Lung (tissue), 16 donors: Measurements from ENCODE around the gene CAPN9. TPM values are rescaled to one million over a fixed set of nuclear protein-coding genes. Genes with fewer than 3 reads are reported as not detected.
"Not testable (repeated sequence)": the region's sequence is repeated elsewhere in the genome, so short reads cannot be mapped to it uniquely, and the experiment has no call there.

Experiments used
- ATAC-seq: fragments of 200-7000 bp; cut with Tn5 transposase; one replicate; pipeline ENCODE4 v1.9.1; 2020; ENCODE audit warnings: moderate number of reproducible peaks; ENCODE audit not compliant: insufficient read depth, low FRiP score
- DNase-seq, 3 donors: peaks; one replicate each; pipeline ENCODE4 v3.0.0-alpha.2; 2013 to 2017
- H3K27ac ChIP-seq, 2 donors: one replicate each; pipeline ENCODE4 v1.5.1; 2013; ENCODE audit warnings: mild to moderate bottlenecking in 2 of 2, moderate library complexity in 2 of 2, control low read depth in 1 of 2, inconsistent platforms in 1 of 2, low read depth in 1 of 2, low read length in 1 of 2
- H3K27me3 ChIP-seq, 3 donors: one replicate each; pipeline ENCODE4 v1.5.1; 2013; ENCODE audit warnings: low read length in 2 of 3; ENCODE audit not compliant: control insufficient read depth in 3 of 3, insufficient read depth in 3 of 3
- H3K36me3 ChIP-seq, 4 donors: one replicate each; pipeline ENCODE4 v1.5.1; 2013; ENCODE audit warnings: low read length in 4 of 4, mild to moderate bottlenecking in 1 of 4, moderate library complexity in 1 of 4; ENCODE audit not compliant: control insufficient read depth in 4 of 4, insufficient read depth in 4 of 4
- H3K4me1 ChIP-seq, 5 donors: one replicate each; pipeline ENCODE4 v1.5.1; 2013; ENCODE audit warnings: low read length in 5 of 5, mild to moderate bottlenecking in 2 of 5, moderate library complexity in 1 of 5; ENCODE audit not compliant: control insufficient read depth in 5 of 5, insufficient read depth in 5 of 5
- H3K4me3 ChIP-seq: one replicate; pipeline ENCODE4 v1.5.1; 2013; ENCODE audit warnings: mild to moderate bottlenecking, control low read depth, moderate library complexity
- H3K9ac ChIP-seq, 2 donors: one replicate each; pipeline ENCODE4 v1.5.1; 2013; ENCODE audit warnings: low read length in 2 of 2, control low read depth in 1 of 2; ENCODE audit not compliant: insufficient read depth in 1 of 2
- H3K9me3 ChIP-seq, 4 donors: one replicate each; pipeline ENCODE4 v1.5.1; 2013; ENCODE audit warnings: low read length in 3 of 4, mild to moderate bottlenecking in 1 of 4, moderate library complexity in 1 of 4; ENCODE audit not compliant: control insufficient read depth in 4 of 4, insufficient read depth in 3 of 4
- CTCF ChIP-seq: IDR thresholded peaks from 2 replicates; pipeline ENCODE4 v1.5.1; 2012; ENCODE audit warnings: mild to moderate bottlenecking; ENCODE audit errors: control extremely low read depth, extremely low read depth
- WGBS, 2 donors: extraction: QIAGEN DNeasy Blood & Tissue Kit; methylation state at CpG; one replicate each; pipeline ENCODE4 v1.1.7; 2013; 5-methylcytosine and 5-hydroxymethylcytosine counted together
- long read RNA-seq, 5 donors: transcript quantifications; one replicate each; lab custom pipeline, GENCODE V29; 2026
- polyA plus RNA-seq, 2 donors: library from polyadenylated mRNA; stranded (reverse); fragments of 200-250 nt; gene quantifications; one replicate each; pipeline ENCODE4 v1.2.1, GENCODE V29; 2013
- total RNA-seq, 2 donors: library from RNA; depleted of rRNA in 1 of 2; stranded (reverse); fragments of >200 nt in 1 of 2; gene quantifications; one replicate each; pipeline ENCODE4 v1.2.1, GENCODE V29; 2014 to 2021
- donor health status: control.
- donor health status: control.
- donor health status: Bipolar disorder and iron deficiency.
- donor health status: healthy.
- donor health status: DM: yes; HTN: yes; CAD: no.

CAPN9 gene
- total RNA-seq (10 to 100 TPM in 1 of 2 donors, 1 to 10 TPM in 1; 9.3 to 13.2 TPM), polyA plus RNA-seq (1 to 10 TPM; 2.2 to 5.9 TPM)
- long read RNA-seq, donor 1, partial matches to known transcripts = 17 of 47 reads
- long read RNA-seq, donor 1, other reads (novel, unspliced or antisense) = 30 of 47 reads
- long read RNA-seq, donor 2 = 0 reads
- long read RNA-seq, donor 3, partial matches to known transcripts = 0 of 1 reads
- long read RNA-seq, donor 3, other reads (novel, unspliced or antisense) = 0 of 1 reads
- long read RNA-seq, donor 4 = 0 reads
- long read RNA-seq, donor 5 = 0 reads

DNA sequence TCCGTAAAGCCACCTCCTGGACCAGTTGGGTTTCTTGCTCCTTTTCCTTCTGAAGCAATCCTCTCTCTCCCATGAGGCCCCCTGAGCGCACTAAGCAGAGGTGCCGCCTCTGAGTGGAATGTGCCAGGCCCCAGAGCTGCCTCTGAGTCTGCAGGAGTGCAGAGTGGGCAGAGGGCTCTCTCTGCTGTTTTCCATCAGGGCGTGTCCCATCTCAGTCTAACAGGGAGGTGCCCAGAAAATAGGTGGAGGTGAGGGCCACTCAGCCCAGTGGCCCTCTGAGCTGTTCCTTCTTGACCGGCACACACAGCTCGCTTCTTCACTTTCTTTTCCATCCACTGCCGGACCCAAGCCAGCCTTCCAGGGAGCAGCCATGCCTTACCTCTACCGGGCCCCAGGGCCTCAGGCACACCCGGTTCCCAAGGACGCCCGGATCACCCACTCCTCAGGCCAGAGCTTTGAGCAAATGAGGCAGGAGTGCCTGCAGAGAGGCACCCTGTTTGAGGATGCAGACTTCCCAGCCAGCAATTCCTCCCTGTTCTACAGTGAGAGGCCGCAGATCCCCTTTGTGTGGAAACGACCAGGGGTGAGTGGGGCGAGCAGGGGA lies at the start of gene CAPN9:
CAPN9 (plus strand) TSS at position 262 of the 604 bp plus-strand sequence; CDS start at position 371, 109 bp downstream.
- no peak within 1 kb of the TSS for H3K9ac ChIP-seq
- no peak within 1 kb of the TSS for H3K4me3 ChIP-seq
- WGBS, 2 donors = 60 to 76% methylated on average over 14 of the region's 14 CpGs
- no peaks in the 10 kb centered on the region for H3K36me3 ChIP-seq
- peak within 1 kb of the TSS in 1 of 2 donors; percentile 66 for H3K27ac ChIP-seq
- no peak for DNase-seq
- no peak for TF ChIP-seq CTCF
- no peak for ATAC-seq
- peaks cover 0 to 2% (median 0%) of the 10 kb centered on the region in 4 donors for H3K9me3 ChIP-seq
- H3K27me3 ChIP-seq = no peaks in the 10 kb centered on the region
- peaks cover 0 to 38% (median 13%) of the 10 kb centered on the region in 5 donors for H3K4me1 ChIP-seq

GRCh38 chr1:230698130-230698529 lies 49.1 kb upstream of the CAPN9 start:
- peaks cover 0 to 5% (median 0%) of the 10 kb centered on the region in 5 donors for H3K4me1 ChIP-seq
- ATAC-seq (no peak), DNase-seq (no peak)
- H3K27me3 ChIP-seq = no peaks in the 10 kb centered on the region
- H3K27ac ChIP-seq = no peak overlapping the region
- no peak overlapping the region for H3K9ac ChIP-seq
- 92 to 93% methylated on average over 14 of the region's 14 CpGs for WGBS, 2 donors
- H3K4me3 ChIP-seq = no peak overlapping the region
- no peaks in the 10 kb centered on the region for H3K9me3 ChIP-seq
- TF ChIP-seq CTCF = no peak
- H3K36me3 ChIP-seq = peaks cover 0 to 11% (median 7%) of the 10 kb centered on the region in 4 donors

DNA sequence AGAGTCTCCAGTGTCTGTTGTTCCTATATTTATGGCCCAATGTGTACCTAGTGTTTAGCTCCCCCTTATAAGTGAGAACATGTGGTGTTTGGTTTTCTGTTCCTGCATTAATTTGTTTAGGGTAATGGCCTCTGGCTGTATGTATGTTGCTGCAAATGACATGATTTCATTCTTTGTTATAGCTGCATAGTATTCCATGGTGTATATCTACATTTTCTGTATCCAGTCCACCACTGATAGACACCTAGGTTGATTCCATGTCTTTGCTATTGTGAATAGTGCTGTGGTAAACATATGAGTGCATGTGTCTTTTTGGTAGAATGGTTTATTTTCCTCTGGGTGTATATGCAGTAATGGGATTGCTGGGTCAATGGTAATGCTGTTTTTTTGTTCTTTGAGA lies 48.2 kb upstream of the CAPN9 start:
- DNase-seq, ATAC-seq, H3K36me3 ChIP-seq, H3K9me3 ChIP-seq, H3K9ac ChIP-seq, H3K4me3 ChIP-seq, H3K27ac ChIP-seq, H3K4me1 ChIP-seq, H3K27me3 ChIP-seq: not testable (repeated sequence)

DNA sequence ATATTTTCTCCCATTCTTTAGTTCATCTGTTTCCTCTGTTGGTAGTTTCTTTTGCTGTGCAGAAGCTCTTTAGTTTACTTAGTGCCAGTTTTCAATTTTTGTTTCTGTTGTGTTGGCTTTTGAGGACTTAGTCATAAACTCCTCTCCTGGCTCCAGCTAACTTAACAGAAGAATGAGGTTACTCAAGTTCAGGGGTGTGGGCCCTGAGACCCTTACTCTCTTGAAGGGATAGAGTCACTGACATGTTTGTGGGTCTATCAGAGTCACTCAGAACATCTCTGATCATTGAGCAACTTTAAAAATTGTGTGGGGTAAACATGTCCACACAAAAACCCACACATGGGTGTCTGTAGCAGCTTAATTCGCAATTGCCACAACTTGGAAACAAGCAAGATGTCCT lies 47.5 kb upstream of the CAPN9 start:
- H3K27me3 ChIP-seq = no peaks in the 10 kb centered on the region

More for the DNA sequence above, 47.5 kb upstream of the CAPN9 start:
- H3K4me3 ChIP-seq = no peak overlapping the region
- H3K9ac ChIP-seq = no peak overlapping the region
- H3K9me3 ChIP-seq = no peaks in the 10 kb centered on the region
- no peak for TF ChIP-seq CTCF
- no peak for DNase-seq
- 88 to 90% methylated on average over 1 of the region's 1 CpG for WGBS, 2 donors
- H3K27ac ChIP-seq = no peak overlapping the region
- H3K4me1 ChIP-seq = peaks cover 0 to 7% (median 0%) of the 10 kb centered on the region in 5 donors
- peaks cover 0 to 2% (median 0%) of the 10 kb centered on the region in 4 donors for H3K36me3 ChIP-seq
- ATAC-seq = no peak
